Amniotic epithelial cell (primary cell): ENCODE results near the gene DUSP11.
"Not testable (repeated sequence)": the region's sequence is repeated elsewhere in the genome, so short reads cannot be mapped to it uniquely, and the experiment has no call there.

Source experiments
- DNase-seq: peaks from one replicate; pipeline ENCODE4 v3.0.0-alpha.2; 2010; ENCODE audit warnings: low read depth

DUSP11 gene

GRCh38 chr2:73779467-73780236 is at the start of gene DUSP11:
Gene DUSP11 (minus strand): TSS chr2:73780103. CDS start chr2:73779974, 129 bp downstream.
- DNase-seq = peak; percentile 85

GRCh38 chr2:73828818-73829570 is 49.1 kb upstream of the DUSP11 start, which contains the start of gene STAMBP:
Gene STAMBP (plus strand): TSS chr2:73828961. CDS start chr2:73830857, 1,896 bp downstream.
- peak; percentile 95 for DNase-seq

GRCh38 chr2:73828389-73828817 is 48.5 kb upstream of the DUSP11 start:
- DNase-seq = no peak

- DNase-seq = no peak
These were observed 47.9 kb upstream of the DUSP11 start for GRCh38 chr2:73827660-73828388.

GRCh38 chr2:73827018-73827417 is 47.1 kb upstream of the DUSP11 start:
- DNase-seq = peak; percentile 62

GRCh38 chr2:73825408-73825807 is 45.5 kb upstream of the DUSP11 start:
- DNase-seq = no peak

GRCh38 chr2:73823916-73824523 is 44.1 kb upstream of the DUSP11 start:
- DNase-seq = peak; percentile 87

- no peak for DNase-seq
These were observed 43.5 kb upstream of the DUSP11 start for GRCh38 chr2:73823416-73823815.

GRCh38 chr2:73822991-73823390 is 43.1 kb upstream of the DUSP11 start:
- DNase-seq = no peak

- no peak for DNase-seq
These were observed 42.4 kb upstream of the DUSP11 start for GRCh38 chr2:73822276-73822675.

GRCh38 chr2:73821669-73822068 is 41.8 kb upstream of the DUSP11 start:
- no peak for DNase-seq

- no peak for DNase-seq
These were observed 41.3 kb upstream of the DUSP11 start for GRCh38 chr2:73821227-73821626.

GRCh38 chr2:73818296-73818695 is 38.4 kb upstream of the DUSP11 start:
- no peak for DNase-seq

- no peak for DNase-seq
These were observed 32.7 kb upstream of the DUSP11 start for GRCh38 chr2:73812635-73813034.

GRCh38 chr2:73811878-73812277 is 32.0 kb upstream of the DUSP11 start:
- no peak for DNase-seq

GRCh38 chr2:73783883-73784282 is 4.0 kb upstream of the DUSP11 start, which contains the start of gene C2orf78:
Gene C2orf78 (plus strand): TSS chr2:73784183. CDS start chr2:73784310, 127 bp downstream.
- DNase-seq = not testable (repeated sequence)

GRCh38 chr2:73783402-73783801 is 3.5 kb upstream of the DUSP11 start:
- not testable (repeated sequence) for DNase-seq

- no peak for DNase-seq
These were observed 307 bp upstream of the DUSP11 start for GRCh38 chr2:73780237-73780582.

- not testable (repeated sequence) for DNase-seq
These were observed 936 bp downstream of the DUSP11 start for GRCh38 chr2:73778867-73779466.

- DNase-seq = peak; percentile 49
These were observed 2.9 kb downstream of the DUSP11 start for GRCh38 chr2:73776869-73777519.

GRCh38 chr2:73776381-73776780 is 3.5 kb downstream of the DUSP11 start:
- peak; percentile 74 for DNase-seq
